Activated CD4-positive, alpha-beta T cell treated with anti-CD3 and anti-CD28 coated beads, Interleukin-2, Interleukin-6, amounts not matched to agents 100 ng/mL and 50 ng/mL, durations not matched to agents 16 hours and 8 hours (primary cell): Measurements from ENCODE around the gene GRIN1.

Experiments used
- DNase-seq: peaks from one replicate; pipeline ENCODE4 v3.0.0-alpha.2; 2020

GRIN1 gene

GRCh38 chr9:137166380-137167229 is 27.7 kb downstream of the GRIN1 start:
- no peak for DNase-seq

- DNase-seq, result no peak
Measured at GRCh38 chr9:137167277-137167746, 28.4 kb downstream of the GRIN1 start.

GRCh38 chr9:137167747-137168572 is 29.0 kb downstream of the GRIN1 start:
- DNase-seq, result no peak

DNA sequence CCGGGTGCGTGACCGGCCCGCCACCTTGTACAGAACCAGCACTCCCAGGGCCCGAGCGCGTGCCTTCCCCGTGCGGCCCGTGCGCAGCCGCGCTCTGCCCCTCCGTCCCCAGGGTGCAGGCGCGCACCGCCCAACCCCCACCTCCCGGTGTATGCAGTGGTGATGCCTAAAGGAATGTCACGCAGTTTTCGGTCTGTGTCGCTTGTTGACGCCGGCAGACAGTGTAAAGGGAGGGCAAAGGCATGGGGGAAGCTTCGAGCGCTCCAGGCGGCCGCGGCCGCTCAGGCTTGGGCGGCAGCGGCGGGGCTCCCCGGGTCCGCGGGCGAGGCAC is 29.6 kb downstream of the GRIN1 start:
- no peak for DNase-seq

- DNase-seq, result peak; percentile 53
Measured at GRCh38 chr9:137168904-137169856, 30.2 kb downstream of the GRIN1 start.

GRCh38 chr9:137169896-137170358 is 31.0 kb downstream of the GRIN1 start, which contains the start of gene LRRC26:
Gene LRRC26 (minus strand): TSS chr9:137170051. CDS start chr9:137169943, 108 bp downstream.
- no peak for DNase-seq

GRCh38 chr9:137170486-137171148 is 31.7 kb downstream of the GRIN1 start:
- no peak for DNase-seq

DNA sequence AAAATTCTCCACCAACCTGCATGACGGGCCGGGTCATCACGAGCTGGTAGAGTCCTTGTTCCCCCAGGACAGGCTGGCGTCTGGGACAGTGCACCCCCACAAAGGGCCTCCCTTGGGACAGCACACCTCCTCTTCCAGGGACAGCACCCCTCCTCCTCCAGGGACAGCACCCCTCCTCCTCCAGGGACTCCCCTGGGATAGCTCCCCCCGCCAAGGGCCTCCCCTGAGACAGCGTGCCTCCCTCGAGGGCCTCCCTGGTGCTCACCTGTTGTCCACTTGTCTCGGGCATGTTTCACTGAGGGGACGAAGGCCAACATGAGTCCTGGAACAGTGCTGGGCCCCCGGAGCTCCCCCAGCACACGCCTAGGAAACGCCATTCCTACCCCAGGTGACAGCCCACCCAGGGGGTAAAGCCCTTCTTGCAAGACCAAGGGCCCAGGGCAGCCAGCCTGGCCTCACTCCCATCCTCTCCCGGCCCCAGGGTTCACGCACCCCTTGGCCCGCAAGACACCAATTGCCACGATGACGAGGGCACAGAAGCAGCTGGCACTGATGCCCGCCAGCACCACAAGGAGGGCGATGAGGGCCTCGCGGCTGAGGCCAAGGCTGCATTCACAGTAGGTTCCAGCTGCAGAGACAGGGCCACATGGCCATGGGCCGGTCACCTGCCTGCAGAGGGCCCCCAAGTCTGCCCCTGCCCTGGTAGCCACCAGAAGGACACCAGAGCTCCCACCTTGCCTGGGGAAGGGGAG is 32.4 kb downstream of the GRIN1 start:
- no peak for DNase-seq

DNA sequence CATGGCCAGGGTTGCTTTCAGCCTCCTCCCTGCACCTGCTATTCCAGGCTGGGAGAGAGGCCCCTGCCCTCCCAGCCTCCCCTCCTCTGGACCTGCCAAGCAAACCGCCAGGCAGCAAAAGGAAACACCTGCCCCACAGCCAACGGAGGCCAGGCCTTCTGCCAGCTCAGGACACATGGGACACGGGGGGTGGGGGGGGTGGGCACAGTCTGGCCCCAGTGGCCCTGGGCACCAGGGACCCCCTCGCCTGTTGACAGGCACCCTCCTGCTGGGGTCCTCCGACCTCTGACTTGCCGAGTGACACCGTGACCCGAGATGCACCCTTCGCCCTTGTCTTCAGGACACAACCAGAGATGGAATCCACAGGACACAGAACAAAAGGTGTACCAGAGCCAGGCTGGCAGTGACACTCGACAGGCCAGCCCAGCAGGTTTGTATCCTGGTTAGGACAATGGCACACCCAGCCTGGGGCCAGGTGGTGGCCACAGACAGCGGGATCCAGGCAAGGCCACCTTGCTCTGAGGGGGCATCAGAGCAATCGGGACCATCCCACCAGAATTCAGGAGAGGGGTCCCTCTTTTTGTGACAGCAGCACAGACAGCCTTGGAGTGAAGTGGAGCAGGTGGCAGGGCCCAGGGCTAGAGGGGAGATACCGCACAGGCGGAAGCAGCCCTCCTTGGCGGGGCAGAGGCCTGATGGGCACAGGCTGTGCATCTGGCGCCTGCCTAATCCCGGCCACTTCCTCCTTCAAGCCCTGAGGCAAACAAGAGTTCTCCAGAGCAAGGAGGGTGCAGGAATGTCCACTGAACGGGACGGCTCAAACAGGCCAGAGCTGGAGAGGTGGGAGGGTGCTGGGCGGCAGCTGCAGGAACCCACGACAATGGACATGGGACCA is 34.2 kb downstream of the GRIN1 start:
- DNase-seq, result no peak

- no peak for DNase-seq
Measured at GRCh38 chr9:137173796-137174664, 35.1 kb downstream of the GRIN1 start.

DNA sequence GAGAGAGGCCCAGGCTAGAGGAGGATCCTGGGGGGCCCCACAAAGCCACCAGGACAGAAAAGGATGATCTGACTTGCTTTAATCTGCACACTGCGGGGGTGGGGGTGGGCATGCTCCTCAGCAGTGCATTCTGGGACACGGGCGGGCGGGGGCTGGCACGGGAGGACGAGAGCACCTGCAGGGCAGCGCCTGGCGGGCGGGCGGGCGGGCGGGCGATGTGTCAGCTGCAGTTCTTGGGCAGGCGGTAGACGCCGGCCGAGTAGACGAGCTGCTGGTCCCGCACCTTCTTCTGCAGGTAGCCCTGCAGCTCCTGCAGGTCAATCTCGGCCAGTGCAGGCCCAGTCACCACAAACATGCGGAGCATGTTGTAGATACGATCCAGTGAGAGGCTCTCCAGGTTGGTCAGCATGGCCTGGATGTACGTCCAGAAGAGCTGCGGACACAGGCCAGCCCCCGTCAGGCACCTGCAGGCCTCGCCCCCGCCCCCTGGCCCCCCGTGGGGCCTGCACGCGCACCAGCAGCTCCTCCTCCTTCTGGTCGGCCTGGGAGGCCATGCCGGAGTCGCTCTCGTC is 35.9 kb downstream of the GRIN1 start:
- DNase-seq, result no peak

DNA sequence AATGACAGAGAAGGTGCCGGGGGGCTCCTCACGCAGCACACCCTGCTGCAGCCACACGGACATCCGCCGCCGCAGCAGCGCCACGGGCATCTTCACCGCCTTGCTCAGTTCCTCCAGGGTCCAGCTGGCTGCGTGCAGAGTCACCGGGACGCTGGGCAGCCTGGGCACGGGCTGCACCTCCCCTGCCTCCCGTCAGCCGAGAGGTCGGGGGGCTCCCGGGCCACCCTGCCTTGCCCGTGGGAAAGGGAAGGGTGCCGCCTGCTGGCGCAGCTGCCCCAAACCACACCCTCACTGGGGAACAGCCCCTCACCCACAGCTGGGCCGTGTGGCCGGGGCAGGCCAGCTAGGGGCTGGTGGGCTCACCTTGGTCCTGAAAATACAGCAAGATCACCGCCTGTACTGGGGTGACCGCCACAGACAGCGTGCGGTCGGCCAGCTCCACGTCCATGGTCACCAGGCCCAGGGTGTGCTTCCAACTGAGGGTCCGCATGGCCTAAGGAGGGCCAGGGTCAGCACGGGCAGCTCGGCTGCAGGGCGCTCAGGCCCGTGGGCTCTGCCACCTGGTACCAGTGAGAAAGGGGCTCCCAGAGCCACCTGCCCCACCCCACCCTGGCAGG is 36.5 kb downstream of the GRIN1 start:
- no peak for DNase-seq

- DNase-seq, result peak; percentile 44
Measured at GRCh38 chr9:137176302-137177182, 37.6 kb downstream of the GRIN1 start.

- no peak for DNase-seq
Measured at GRCh38 chr9:137178201-137178938, 39.4 kb downstream of the GRIN1 start.

DNA sequence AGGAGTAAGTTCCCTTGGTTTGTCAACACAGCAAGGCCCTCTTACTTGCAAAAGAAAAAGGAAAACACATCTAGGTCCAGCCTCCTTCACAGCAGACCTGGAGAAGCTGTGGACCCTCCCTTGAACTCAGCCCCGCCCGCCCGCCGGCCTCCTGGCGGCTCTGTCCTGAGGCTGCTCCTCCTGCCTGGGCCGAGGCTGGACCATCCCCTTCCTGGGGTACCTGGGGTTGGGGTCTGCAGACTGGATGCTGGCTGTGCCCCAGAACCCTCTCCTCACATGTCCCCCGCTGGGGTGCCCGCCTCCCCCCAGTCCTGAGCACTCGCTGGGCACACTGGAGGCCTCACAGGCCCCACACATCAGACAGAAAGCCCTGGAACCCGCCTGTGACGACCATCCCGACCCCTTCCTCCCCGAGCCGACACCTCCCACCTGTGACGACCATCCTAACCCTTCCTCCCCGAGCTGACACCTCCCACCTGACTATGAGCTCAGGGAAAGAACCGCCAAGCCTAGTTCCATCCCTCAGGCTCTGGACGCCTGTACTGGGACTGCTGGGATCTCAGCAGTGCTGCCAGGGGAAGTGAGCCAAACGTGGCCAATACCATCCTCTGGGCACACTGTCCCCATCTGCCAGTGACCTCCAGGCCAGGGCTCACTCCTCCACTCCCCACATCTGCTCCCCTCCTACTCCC is 40.1 kb downstream of the GRIN1 start:
- DNase-seq, result no peak

GRCh38 chr9:137179761-137180160 is 40.8 kb downstream of the GRIN1 start:
- no peak for DNase-seq
